Activated T-helper 2 cell treated with anti-CD3 and anti-CD28 coated beads, Interferon-gamma antibody, Interleukin-2, Interleukin-4, amounts not matched to agents 10 μg/mL and 5 μg/mL and 100 μg/mL, durations not matched to agents 14 hours and 24 hours and 36 hours (primary cell): ENCODE results near the gene POLL. TPM values are rescaled to one million over a fixed set of nuclear protein-coding genes. Genes with fewer than 3 reads are reported as not detected.

ENCODE experiments used
- DNase-seq: peaks from one replicate; pipeline ENCODE4 v3.0.0; 2021; ENCODE audit warnings: low spot score
- H3K27ac Mint-ChIP-seq: one replicate; pipeline ENCODE4 v1.8.0; 2021; ENCODE audit warnings: mixed read lengths
- H3K27me3 Mint-ChIP-seq: one replicate; pipeline ENCODE4 v1.8.0; 2021; ENCODE audit warnings: low read depth, mixed read lengths
- H3K36me3 Mint-ChIP-seq: one replicate; pipeline ENCODE4 v1.8.0; 2021; ENCODE audit warnings: low read depth, mixed read lengths
- H3K4me1 Mint-ChIP-seq: one replicate; pipeline ENCODE4 v1.8.0; 2021; ENCODE audit warnings: low read depth, mixed read lengths
- H3K4me3 Mint-ChIP-seq: one replicate; pipeline ENCODE4 v1.8.0; 2021; ENCODE audit warnings: low read depth, mild to moderate bottlenecking, moderate library complexity, mixed read lengths
- H3K9me3 Mint-ChIP-seq: one replicate; pipeline ENCODE4 v1.8.0; 2021; ENCODE audit warnings: mixed read lengths
- intact Hi-C: fragments of 100-400 bp; cut with micrococcal nuclease; formaldehyde crosslinking; loops from one replicate; pipeline ENCODE4 v1.15.1; 2023
- total RNA-seq: library from RNA; stranded (reverse); gene quantifications from 2 replicates; pipeline ENCODE4 v1.2.3, GENCODE V29; 2022

Gene POLL
- total RNA-seq, 1 donor from 2014 or later: 33.4 TPM

GRCh38 chr10:101558671-101559595, 29.1 kb downstream of the POLL start:
- Mint-ChIP-seq H3K27me3 (peaks cover 2% of the 10 kb centered on the region), H3K27ac (no peak overlapping the region), H3K36me3 (peaks cover 5% of the 10 kb centered on the region), H3K4me3 (no peak overlapping the region), H3K9me3 (no peaks in the 10 kb centered on the region), H3K4me1 (peaks cover 15% of the 10 kb centered on the region)
- intact Hi-C loops: no loop called here
- peak; percentile 6 for DNase-seq

- intact Hi-C loops: no loop called here
- peaks cover 15% of the 10 kb centered on the region for H3K4me1 Mint-ChIP-seq
- DNase-seq: no peak
- H3K27me3 Mint-ChIP-seq: no peaks in the 10 kb centered on the region
- H3K36me3 Mint-ChIP-seq: peaks cover 11% of the 10 kb centered on the region
- H3K27ac Mint-ChIP-seq: no peak overlapping the region
- H3K4me3 Mint-ChIP-seq: no peak overlapping the region
- H3K9me3 Mint-ChIP-seq: no peaks in the 10 kb centered on the region
Observed at GRCh38 chr10:101558204-101558603, 29.9 kb downstream of the POLL start.

- Mint-ChIP-seq H3K27ac (no peak overlapping the region), H3K36me3 (peaks cover 16% of the 10 kb centered on the region), H3K4me1 (peaks cover 15% of the 10 kb centered on the region), H3K27me3 (no peaks in the 10 kb centered on the region), H3K4me3 (no peak overlapping the region), H3K9me3 (no peaks in the 10 kb centered on the region)
- DNase-seq: no peak
- intact Hi-C loops: no loop called here
Observed at GRCh38 chr10:101557541-101557940, 30.5 kb downstream of the POLL start.

- no peak for DNase-seq
- H3K27ac Mint-ChIP-seq: no peak overlapping the region
- intact Hi-C loops: no loop called here
- H3K9me3 Mint-ChIP-seq: no peaks in the 10 kb centered on the region
- no peak overlapping the region for H3K4me3 Mint-ChIP-seq
- H3K36me3 Mint-ChIP-seq: peaks cover 23% of the 10 kb centered on the region
- peaks cover 8% of the 10 kb centered on the region for H3K4me1 Mint-ChIP-seq
- H3K27me3 Mint-ChIP-seq: no peaks in the 10 kb centered on the region
Observed at GRCh38 chr10:101552442-101552841, 35.6 kb downstream of the POLL start.

GRCh38 chr10:101550965-101551364, 37.1 kb downstream of the POLL start:
- DNase-seq: no peak
- no peaks in the 10 kb centered on the region for H3K9me3 Mint-ChIP-seq
- peaks cover 24% of the 10 kb centered on the region for H3K36me3 Mint-ChIP-seq
- H3K27ac Mint-ChIP-seq: no peak overlapping the region
- no peaks in the 10 kb centered on the region for H3K27me3 Mint-ChIP-seq
- intact Hi-C loops: no loop called here
- no peak overlapping the region for H3K4me3 Mint-ChIP-seq
- peaks cover 11% of the 10 kb centered on the region for H3K4me1 Mint-ChIP-seq

GRCh38 chr10:101545898-101546297, 42.2 kb downstream of the POLL start:
- H3K9me3 Mint-ChIP-seq: no peaks in the 10 kb centered on the region
- H3K27me3 Mint-ChIP-seq: no peaks in the 10 kb centered on the region
- H3K27ac Mint-ChIP-seq: no peak overlapping the region

GRCh38 chr10:101538446-101538845, 49.6 kb downstream of the POLL start:
- Mint-ChIP-seq H3K27me3 (no peaks in the 10 kb centered on the region), H3K9me3 (no peaks in the 10 kb centered on the region), H3K36me3 (peaks cover 18% of the 10 kb centered on the region), H3K4me3 (no peak overlapping the region), H3K4me1 (peaks cover 6% of the 10 kb centered on the region), H3K27ac (no peak overlapping the region)
- intact Hi-C loops: no loop called here
- DNase-seq: no peak

More at GRCh38 chr10:101545898-101546297, 42.2 kb downstream of the POLL start:
- peaks cover 6% of the 10 kb centered on the region for H3K36me3 Mint-ChIP-seq
- no peak overlapping the region for H3K4me3 Mint-ChIP-seq
- intact Hi-C loops: no loop called here
- DNase-seq: no peak
- peaks cover 6% of the 10 kb centered on the region for H3K4me1 Mint-ChIP-seq

- Mint-ChIP-seq H3K27me3 (no peaks in the 10 kb centered on the region), H3K9me3 (no peaks in the 10 kb centered on the region), H3K4me3 (no peak overlapping the region), H3K4me1 (peaks cover 6% of the 10 kb centered on the region), H3K36me3 (peaks cover 26% of the 10 kb centered on the region), H3K27ac (no peak overlapping the region)
- no peak for DNase-seq
- intact Hi-C loops: no loop called here
Observed at GRCh38 chr10:101536800-101537199, 51.3 kb downstream of the POLL start.

GRCh38 chr10:101535949-101536348, 52.1 kb downstream of the POLL start:
- intact Hi-C loops: no loop called here

GRCh38 chr10:101529725-101530553, 58.1 kb downstream of the POLL start:
- no peak overlapping the region for H3K27ac Mint-ChIP-seq
- H3K4me3 Mint-ChIP-seq: no peak overlapping the region
- H3K9me3 Mint-ChIP-seq: no peaks in the 10 kb centered on the region
- H3K36me3 Mint-ChIP-seq: peaks cover 12% of the 10 kb centered on the region
- H3K27me3 Mint-ChIP-seq: no peaks in the 10 kb centered on the region
- H3K4me1 Mint-ChIP-seq: peaks cover 4% of the 10 kb centered on the region
- DNase-seq: no peak
- intact Hi-C loops: no loop called here

More at GRCh38 chr10:101535949-101536348, 52.1 kb downstream of the POLL start:
- DNase-seq: no peak
- H3K27ac Mint-ChIP-seq: no peak overlapping the region
- peaks cover 6% of the 10 kb centered on the region for H3K4me1 Mint-ChIP-seq
- H3K9me3 Mint-ChIP-seq: no peaks in the 10 kb centered on the region
- no peak overlapping the region for H3K4me3 Mint-ChIP-seq
- no peaks in the 10 kb centered on the region for H3K27me3 Mint-ChIP-seq
- H3K36me3 Mint-ChIP-seq: peaks cover 26% of the 10 kb centered on the region

GRCh38 chr10:101529207-101529606, 58.9 kb downstream of the POLL start:
- Mint-ChIP-seq H3K9me3 (no peaks in the 10 kb centered on the region), H3K27me3 (no peaks in the 10 kb centered on the region), H3K4me1 (peaks cover 4% of the 10 kb centered on the region), H3K27ac (no peak overlapping the region), H3K4me3 (no peak overlapping the region), H3K36me3 (peaks cover 9% of the 10 kb centered on the region)
- no peak for DNase-seq
- intact Hi-C loops: no loop called here
